Spleen (tissue), 13 donors: Measurements from ENCODE around the gene CTSH. TPM values are rescaled to one million over a fixed set of nuclear protein-coding genes. Genes with fewer than 3 reads are reported as not detected.

ENCODE experiments used
- DNase-seq: peaks from one replicate; pipeline ENCODE4 v3.0.0-alpha.2; 2020
- H3K27ac ChIP-seq, 8 donors: fragments of 200-600 bp; sonication (generic) in 7 of 8; 1 replicate in 4 of 8; 2 replicates in 4 of 8; pipeline versions ENCODE4 v1.5.0 to v1.8.0; 2016 to 2021; ENCODE audit warnings: inconsistent platforms in 4 of 8, mild to moderate bottlenecking in 4 of 8, moderate library complexity in 1 of 8
- H3K27me3 ChIP-seq, 7 donors: fragments of 200-600 bp; sonication (generic) in 6 of 7; replicated peaks in 1 of 7; 1 replicate in 4 of 7; 2 replicates in 3 of 7; pipeline versions ENCODE4 v1.5.0 to v1.8.0; 2016 to 2021; ENCODE audit warnings: inconsistent platforms in 3 of 7, mild to moderate bottlenecking in 1 of 7
- H3K36me3 ChIP-seq, 6 donors: fragments of 200-600 bp; sonication (generic) in 5 of 6; 1 replicate in 4 of 6; 2 replicates in 2 of 6; pipeline versions ENCODE4 v1.5.0 to v1.8.0; 2016 to 2021; ENCODE audit warnings: inconsistent platforms in 2 of 6
- H3K4me1 ChIP-seq, 6 donors: fragments of 200-600 bp; sonication (generic) in 5 of 6; 1 replicate in 3 of 6; 2 replicates in 3 of 6; pipeline versions ENCODE4 v1.5.0 to v1.8.0; 2016 to 2021; ENCODE audit warnings: inconsistent platforms in 3 of 6
- H3K4me3 ChIP-seq, 8 donors: fragments of 200-600 bp; sonication (generic) in 7 of 8; 1 replicate in 4 of 8; 2 replicates in 4 of 8; pipeline versions ENCODE4 v1.5.0 to v1.8.0; 2016 to 2021; ENCODE audit warnings: inconsistent platforms in 4 of 8, mild to moderate bottlenecking in 4 of 8, moderate library complexity in 2 of 8
- H3K9me3 ChIP-seq, 8 donors: fragments of 200-600 bp; sonication (generic) in 7 of 8; 1 replicate in 4 of 8; 2 replicates in 4 of 8; pipeline versions ENCODE4 v1.5.0 to v1.8.0; 2016 to 2021; ENCODE audit warnings: inconsistent platforms in 4 of 8
- CTCF ChIP-seq, 11 experiments: fragments of 200-600 bp in 7 of 11; fragments of 450-650 bp in 4 of 11; sonication (generic) in 4 of 11; IDR thresholded peaks in 8 of 11; conservative IDR thresholded peaks in 3 of 11; 1 replicate in 7 of 11; 2 replicates in 4 of 11; pipeline versions ENCODE4 v1.4.0 to v1.8.0; 2016 to 2021; ENCODE audit warnings: antibody characterized with exemption in 11 of 11, inconsistent platforms in 4 of 11, mild to moderate bottlenecking in 1 of 11
- POLR2A ChIP-seq, 3 donors: fragments of 450-650 bp; IDR thresholded peaks; one replicate each; pipeline ENCODE4 v1.5.1; 2017; ENCODE audit warnings: antibody characterized with exemption in 3 of 3, mild to moderate bottlenecking in 1 of 3
- POLR2AphosphoS5 ChIP-seq, 3 donors: sonication (generic); formaldehyde crosslinking; IDR thresholded peaks; one replicate each; pipeline ENCODE4 v1.5.1; 2017; ENCODE audit warnings: antibody characterized with exemption in 3 of 3
- WGBS, 5 donors: extraction: QIAGEN DNeasy Blood & Tissue Kit in 3 of 5; methylation state at CpG; one replicate each; pipeline versions ENCODE4 v1.1.5 to v1.1.7; 2013 to 2018; 5-methylcytosine and 5-hydroxymethylcytosine counted together
- intact Hi-C: fragments of 100-400 bp; cut with DNase I; formaldehyde crosslinking; loops from one replicate; pipeline ENCODE4 v1.15.0; 2023; ENCODE audit warnings: low total_unique reads
- long read RNA-seq, 2 donors: transcript quantifications; one replicate each; lab custom pipeline, GENCODE V29; 2026
- polyA plus RNA-seq, 3 donors: library from polyadenylated mRNA; stranded (reverse); fragments of 200-250 nt; gene quantifications; one replicate each; pipeline ENCODE4 v1.2.1, GENCODE V29; 2013
- total RNA-seq, 7 donors: library from RNA; depleted of rRNA in 3 of 7; stranded (reverse); fragments of >200 nt in 3 of 7; fragmentation: NEBNext Ultra II Directional in 4 of 7; extraction: Animal tissue kit (Norgen Biotek cat#: 25700) in 4 of 7; gene quantifications; one replicate each; pipeline versions ENCODE4 v1.1.0 to v1.2.1, GENCODE V29; 2016 to 2021
- donor health status: healthy with polysubstance abuse.
- donor health status: DM: no; HTN: no; CAD: no; lungs with moderate emphysema.
- donor health status: DM: no; HTN: no; CAD: no.
- donor health status: Bipolar disorder and iron deficiency.
- donor health status: healthy.
- donor health status: DM: no; HTN: no; CAD: no.
- donor health status: DM: yes; HTN: yes; CAD: no.

The CTSH gene
- 100 to 1,000 TPM; 112 to 336 (median 238) TPM for total RNA-seq
- polyA plus RNA-seq = 100 to 1,000 TPM; 372 to 381 (median 377) TPM
- long read RNA-seq, donor 1, transcript CTSH-201 (12 exons, 2,190 nt) = major isoform, 20 of 28 reads
- long read RNA-seq, donor 1, partial matches to known transcripts = 5 of 28 reads
- long read RNA-seq, donor 1, other reads (novel, unspliced or antisense) = 0 of 28 reads
- long read RNA-seq, donor 2, transcript CTSH-201 (12 exons, 2,190 nt) = major isoform, 11 of 13 reads
- long read RNA-seq, donor 2, partial matches to known transcripts = 0 of 13 reads
- long read RNA-seq, donor 2, other reads (novel, unspliced or antisense) = 0 of 13 reads

DNA sequence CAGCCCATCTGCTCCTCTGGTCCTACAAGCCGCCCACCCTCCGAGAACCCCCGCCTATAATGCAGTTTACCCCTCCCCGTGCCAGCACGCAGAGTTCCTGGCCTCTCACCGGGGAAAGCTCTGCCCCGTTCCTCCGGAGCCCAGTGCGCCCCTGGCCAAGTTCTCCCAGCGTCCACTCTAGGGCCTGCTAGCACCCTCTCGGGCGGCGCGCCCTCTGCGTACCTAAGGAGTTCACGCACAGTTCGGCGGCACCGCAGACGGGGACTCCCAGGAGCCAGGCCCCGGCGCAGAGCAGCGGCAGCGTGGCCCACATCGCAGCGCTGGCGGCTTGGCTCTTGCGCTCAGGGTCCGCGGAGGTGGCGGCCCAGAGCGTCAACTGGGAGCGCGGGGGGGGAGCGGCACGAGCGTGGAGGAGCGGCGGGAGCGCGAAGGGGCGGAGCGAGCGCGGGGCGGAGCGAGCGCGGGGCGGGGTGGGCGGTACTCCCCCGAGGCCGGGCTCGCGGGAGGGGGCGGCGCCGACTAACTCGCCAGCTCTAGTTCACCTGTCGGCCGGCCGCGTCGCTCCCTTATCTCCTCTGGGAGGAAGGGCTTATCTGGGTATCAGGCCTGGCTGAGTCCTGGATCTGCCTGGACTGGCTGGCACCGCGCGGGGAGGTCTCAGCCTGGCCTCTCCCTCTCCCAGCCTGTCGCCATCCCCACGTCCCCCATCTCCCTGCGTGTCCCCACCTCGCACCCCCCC, at the start of gene CTSH:
Gene CTSH (minus strand): TSS at position 378 of the 739 bp plus-strand sequence. CDS start 65 bp downstream, at position 313.
- Histone ChIP-seq H3K9me3 (no peaks in the 10 kb centered on the region), H3K27me3 (peaks cover 0 to 14% (median 0%) of the 10 kb centered on the region in 7 donors), H3K27ac (peak within 1 kb of the TSS in 7 of 8 donors; percentile 21 to 93 (median 88)), H3K4me3 (peak within 1 kb of the TSS; percentile 39 to 89 (median 64)), H3K4me1 (peaks cover 5 to 54% (median 34%) of the 10 kb centered on the region in 6 donors), H3K36me3 (no peaks in the 10 kb centered on the region)
- peak; percentile 96 for DNase-seq
- intact Hi-C loops = no loop called here
- WGBS, 5 donors = 3 to 9% (median 4%) methylated on average over 25 to 71 of the region's 71 CpGs
- peak; percentile 81 to 93 (median 91) for TF ChIP-seq POLR2AphosphoS5 (IDR thresholded peaks at IDR 0.05)
- no peak for TF ChIP-seq CTCF (IDR thresholded peaks at IDR 0.05 in 8 of 11, conservative IDR thresholded peaks at IDR 0.05 in 3 of 11)
- TF ChIP-seq POLR2A (IDR thresholded peaks at IDR 0.05) = peak in 1 of 3 donors; percentile 37

DNA sequence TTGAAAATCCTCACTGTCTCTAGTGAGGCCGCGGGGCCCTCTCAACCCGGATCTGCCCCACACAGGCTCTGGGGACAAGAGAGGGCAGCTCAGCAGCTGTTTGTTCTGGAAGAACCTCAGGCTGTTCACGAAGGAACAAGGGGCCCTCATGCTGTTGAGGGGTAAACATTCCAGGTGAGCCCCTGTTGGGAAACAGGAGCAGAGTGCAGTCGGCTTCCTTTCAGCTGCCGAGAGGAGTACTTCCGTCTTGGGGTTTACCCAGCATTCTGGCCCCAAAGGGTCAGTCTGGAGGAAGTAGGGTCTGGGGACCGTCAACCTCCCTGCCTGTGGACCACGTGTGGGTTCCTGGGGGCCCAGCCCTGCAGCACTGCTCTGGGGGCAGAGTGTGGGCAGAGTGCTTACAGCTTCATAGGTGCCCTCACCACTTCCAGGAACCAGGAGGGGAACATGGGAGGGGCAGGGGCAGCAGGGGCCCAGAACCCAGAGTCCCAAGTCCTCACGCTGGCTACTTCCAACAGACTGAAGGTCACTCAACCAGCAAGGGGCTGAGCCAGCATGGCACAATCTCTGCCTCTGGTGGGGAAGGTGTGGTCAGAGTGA, 49.2 kb upstream of the CTSH start:
- DNase-seq = no peak
- intact Hi-C loops = no loop called here
- Histone ChIP-seq H3K27ac (no peak overlapping the region), H3K36me3 (no peaks in the 10 kb centered on the region), H3K27me3 (no peaks in the 10 kb centered on the region), H3K9me3 (no peaks in the 10 kb centered on the region), H3K4me3 (no peak overlapping the region), H3K4me1 (peaks cover under 1 to 41% (median 6%) of the 10 kb centered on the region in 6 donors)
- 63 to 81% (median 74%) methylated on average over 9 to 10 of the region's 10 CpGs for WGBS, 5 donors
- TF ChIP-seq POLR2A (IDR thresholded peaks at IDR 0.05) (no peak), CTCF (IDR thresholded peaks at IDR 0.05 in 8 of 11, conservative IDR thresholded peaks at IDR 0.05 in 3 of 11) (no peak), POLR2AphosphoS5 (IDR thresholded peaks at IDR 0.05) (no peak)

DNA sequence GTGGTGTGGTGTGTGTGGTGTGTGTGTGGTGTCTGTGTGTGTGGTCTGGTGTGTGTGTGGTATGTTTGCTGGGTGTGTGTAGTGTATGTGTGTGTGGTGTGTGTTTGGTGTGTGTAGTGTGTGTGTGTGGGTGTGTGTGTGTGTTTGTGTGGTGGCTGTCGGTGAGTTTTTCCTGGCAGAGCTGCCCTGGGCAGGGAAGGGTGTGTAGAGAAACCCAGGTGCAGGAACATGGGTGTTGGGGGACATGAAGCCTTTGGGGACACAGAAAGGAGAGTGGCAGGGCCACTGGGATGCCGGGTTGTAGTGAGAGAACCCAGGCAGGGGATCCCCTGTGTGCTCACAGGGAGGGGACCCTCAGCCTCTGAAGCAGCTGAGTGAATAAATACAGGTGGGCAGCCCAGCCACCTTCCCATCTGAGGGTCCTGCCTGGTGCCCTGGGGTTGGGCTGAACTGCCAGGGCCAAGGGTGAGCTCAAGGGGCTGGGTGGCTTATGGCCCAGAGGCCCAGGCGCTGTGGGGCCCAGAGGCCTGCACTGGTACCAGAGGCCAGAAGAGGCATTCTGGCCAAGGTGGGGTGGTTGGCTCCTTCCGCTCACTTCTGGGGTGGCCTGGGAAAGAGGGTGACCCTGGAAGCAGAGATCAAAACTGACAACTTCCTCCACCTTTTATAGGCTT, 48.5 kb upstream of the CTSH start:
- DNase-seq = no peak
- Histone ChIP-seq H3K27me3 (no peaks in the 10 kb centered on the region), H3K36me3 (no peaks in the 10 kb centered on the region), H3K27ac (no peak overlapping the region), H3K4me1 (peaks cover 6 to 45% (median 11%) of the 10 kb centered on the region in 6 donors), H3K4me3 (no peak overlapping the region), H3K9me3 (no peaks in the 10 kb centered on the region)
- intact Hi-C loops = no loop called here
- no peak for TF ChIP-seq CTCF (IDR thresholded peaks at IDR 0.05 in 8 of 11, conservative IDR thresholded peaks at IDR 0.05 in 3 of 11)
- no peak for TF ChIP-seq POLR2AphosphoS5 (IDR thresholded peaks at IDR 0.05)
- TF ChIP-seq POLR2A (IDR thresholded peaks at IDR 0.05) = no peak
- WGBS, 5 donors = 80 to 94% (median 87%) methylated on average over 4 of the region's 4 CpGs
